ENCODE data around the gene OR4K1. TPM values are rescaled to one million over a fixed set of nuclear protein-coding genes. Genes with fewer than 3 reads are reported as not detected.

Gene OR4K1
- total RNA-seq = not detected in 2 replicates

- Histone ChIP-seq H3K4me3 (ENCODE audit: low read depth, low read length) (no peak within 1 kb of the TSS), H3K36me3 (ENCODE audit: control insufficient read depth, insufficient read depth, low read length) (no peaks in the 10 kb centered on the region), H3K27me3 (ENCODE audit: control insufficient read depth, insufficient read depth, low read length) (no peaks in the 10 kb centered on the region)
- DNase-seq (ENCODE audit: low read depth) = no peak
- no peak for TF ChIP-seq CTCF (IDR thresholded peaks at IDR 0.05; ENCODE audit: insufficient read depth, low read length, poor library complexity, severe bottlenecking)
Measured at GRCh38 chr14:19930617-19931016, at the start of gene OR4K1. Gene OR4K1 (plus strand): TSS chr14:19930917. CDS start chr14:19935667, 4,750 bp downstream.

- Histone ChIP-seq H3K36me3 (ENCODE audit: control insufficient read depth, insufficient read depth, low read length) (no peaks in the 10 kb centered on the region), H3K27me3 (ENCODE audit: control insufficient read depth, insufficient read depth, low read length) (no peaks in the 10 kb centered on the region), H3K4me3 (ENCODE audit: low read depth, low read length) (no peak overlapping the region)
- TF ChIP-seq CTCF (IDR thresholded peaks at IDR 0.05; ENCODE audit: insufficient read depth, low read length, poor library complexity, severe bottlenecking) = no peak
- no peak for DNase-seq (ENCODE audit: low read depth)
Measured at GRCh38 chr14:19895282-19895681, 35.4 kb upstream of the OR4K1 start.

- Histone ChIP-seq H3K4me3 (ENCODE audit: low read depth, low read length) (no peak overlapping the region), H3K27me3 (ENCODE audit: control insufficient read depth, insufficient read depth, low read length) (no peaks in the 10 kb centered on the region), H3K36me3 (ENCODE audit: control insufficient read depth, insufficient read depth, low read length) (no peaks in the 10 kb centered on the region)
- DNase-seq (ENCODE audit: low read depth) = no peak
- TF ChIP-seq CTCF (IDR thresholded peaks at IDR 0.05; ENCODE audit: insufficient read depth, low read length, poor library complexity, severe bottlenecking) = no peak
Measured at GRCh38 chr14:19900999-19901398, 29.7 kb upstream of the OR4K1 start.

- no peak for DNase-seq (ENCODE audit: low read depth)
- TF ChIP-seq CTCF (IDR thresholded peaks at IDR 0.05; ENCODE audit: insufficient read depth, low read length, poor library complexity, severe bottlenecking) = no peak
- no peaks in the 10 kb centered on the region for H3K27me3 ChIP-seq (ENCODE audit: control insufficient read depth, insufficient read depth, low read length)
- no peak overlapping the region for H3K4me3 ChIP-seq (ENCODE audit: low read depth, low read length)
- H3K36me3 ChIP-seq (ENCODE audit: control insufficient read depth, insufficient read depth, low read length) = no peaks in the 10 kb centered on the region
Measured at GRCh38 chr14:19902409-19902808, 28.3 kb upstream of the OR4K1 start.

GRCh38 chr14:19906665-19907064, 24.1 kb upstream of the OR4K1 start:
- no peak for TF ChIP-seq CTCF (IDR thresholded peaks at IDR 0.05; ENCODE audit: insufficient read depth, low read length, poor library complexity, severe bottlenecking)
- DNase-seq (ENCODE audit: low read depth) = no peak
- no peaks in the 10 kb centered on the region for H3K27me3 ChIP-seq (ENCODE audit: control insufficient read depth, insufficient read depth, low read length)
- no peaks in the 10 kb centered on the region for H3K36me3 ChIP-seq (ENCODE audit: control insufficient read depth, insufficient read depth, low read length)
- no peak overlapping the region for H3K4me3 ChIP-seq (ENCODE audit: low read depth, low read length)

GRCh38 chr14:19911114-19911513, 19.6 kb upstream of the OR4K1 start:
- DNase-seq (ENCODE audit: low read depth) = no peak
- no peak for TF ChIP-seq CTCF (IDR thresholded peaks at IDR 0.05; ENCODE audit: insufficient read depth, low read length, poor library complexity, severe bottlenecking)
- Histone ChIP-seq H3K4me3 (ENCODE audit: low read depth, low read length) (no peak overlapping the region), H3K27me3 (ENCODE audit: control insufficient read depth, insufficient read depth, low read length) (no peaks in the 10 kb centered on the region), H3K36me3 (ENCODE audit: control insufficient read depth, insufficient read depth, low read length) (no peaks in the 10 kb centered on the region)
